GM20000 (cell line): Measurements from ENCODE around the gene RNASEH2C.
A peak's percentile ranks its signal among the peaks of the same experiment; 100 is the strongest.

Experiments
- DNase-seq: peaks from one replicate; pipeline ENCODE4 v3.0.0; 2012; ENCODE audit warnings: low spot score
- TF ChIP-seq, protein P1 (sequence below): IDR thresholded peaks from 2 replicates; pipeline ENCODE4 v1.5.1; 2012; ENCODE audit warnings: mild to moderate bottlenecking, control low read depth; ENCODE audit errors: extremely low read depth, missing control alignments

The RNASEH2C gene

DNA sequence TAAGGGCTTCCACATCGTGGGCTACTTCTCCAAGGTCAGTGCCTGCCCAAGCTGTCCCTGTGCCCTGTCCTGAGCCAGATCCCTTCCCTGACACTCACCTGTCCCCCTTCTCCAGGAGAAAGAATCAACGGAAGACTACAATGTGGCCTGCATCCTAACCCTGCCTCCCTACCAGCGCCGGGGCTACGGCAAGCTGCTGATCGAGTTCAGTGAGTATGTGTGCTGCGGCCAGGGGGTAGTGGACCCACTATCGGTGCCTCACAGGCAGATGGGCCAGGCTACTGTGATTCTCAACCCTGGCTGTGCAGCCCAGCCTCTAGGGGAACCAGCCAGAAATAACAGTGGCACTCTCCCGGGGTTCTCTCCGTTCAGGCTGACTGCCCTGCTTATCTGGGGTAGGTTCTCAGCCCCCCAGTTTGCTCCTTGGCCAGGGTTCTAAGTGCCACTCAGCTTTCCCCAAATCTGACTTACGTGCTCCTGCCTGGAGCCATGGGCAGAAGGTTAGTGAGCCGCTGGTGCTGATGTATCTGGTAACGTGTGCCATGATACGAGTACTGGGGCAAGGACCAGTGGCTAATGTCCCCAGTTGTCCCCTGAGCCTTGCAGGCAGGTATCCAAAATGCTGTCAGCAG is 3.7 kb downstream of the RNASEH2C start:
- TF ChIP-seq, protein P1, sequence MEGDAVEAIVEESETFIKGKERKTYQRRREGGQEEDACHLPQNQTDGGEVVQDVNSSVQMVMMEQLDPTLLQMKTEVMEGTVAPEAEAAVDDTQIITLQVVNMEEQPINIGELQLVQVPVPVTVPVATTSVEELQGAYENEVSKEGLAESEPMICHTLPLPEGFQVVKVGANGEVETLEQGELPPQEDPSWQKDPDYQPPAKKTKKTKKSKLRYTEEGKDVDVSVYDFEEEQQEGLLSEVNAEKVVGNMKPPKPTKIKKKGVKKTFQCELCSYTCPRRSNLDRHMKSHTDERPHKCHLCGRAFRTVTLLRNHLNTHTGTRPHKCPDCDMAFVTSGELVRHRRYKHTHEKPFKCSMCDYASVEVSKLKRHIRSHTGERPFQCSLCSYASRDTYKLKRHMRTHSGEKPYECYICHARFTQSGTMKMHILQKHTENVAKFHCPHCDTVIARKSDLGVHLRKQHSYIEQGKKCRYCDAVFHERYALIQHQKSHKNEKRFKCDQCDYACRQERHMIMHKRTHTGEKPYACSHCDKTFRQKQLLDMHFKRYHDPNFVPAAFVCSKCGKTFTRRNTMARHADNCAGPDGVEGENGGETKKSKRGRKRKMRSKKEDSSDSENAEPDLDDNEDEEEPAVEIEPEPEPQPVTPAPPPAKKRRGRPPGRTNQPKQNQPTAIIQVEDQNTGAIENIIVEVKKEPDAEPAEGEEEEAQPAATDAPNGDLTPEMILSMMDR = no peak

DNA sequence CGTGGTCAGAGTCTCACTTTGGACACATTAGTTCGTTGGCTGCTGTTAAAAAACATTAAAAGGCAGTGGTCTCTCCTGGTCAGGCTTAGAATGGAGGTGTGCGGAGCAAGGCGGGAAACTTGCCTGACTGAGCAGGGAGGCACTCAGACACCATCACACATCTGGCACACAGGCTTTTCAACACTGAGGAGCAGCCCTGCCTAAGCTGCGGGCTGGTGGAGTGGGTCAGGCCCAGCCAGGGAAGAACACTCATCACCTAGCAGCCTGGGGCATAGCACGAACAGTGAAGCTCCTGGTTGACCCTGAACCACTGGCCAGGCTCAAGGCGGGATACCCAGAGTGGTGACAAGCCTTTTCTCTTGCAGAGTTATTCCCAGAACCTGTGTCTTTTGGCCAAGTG is 4.3 kb downstream of the RNASEH2C start:
- no peak for DNase-seq
- TF ChIP-seq, protein P1 = no peak

More for the DNA sequence above, 3.7 kb downstream of the RNASEH2C start:
- no peak for DNase-seq

DNA sequence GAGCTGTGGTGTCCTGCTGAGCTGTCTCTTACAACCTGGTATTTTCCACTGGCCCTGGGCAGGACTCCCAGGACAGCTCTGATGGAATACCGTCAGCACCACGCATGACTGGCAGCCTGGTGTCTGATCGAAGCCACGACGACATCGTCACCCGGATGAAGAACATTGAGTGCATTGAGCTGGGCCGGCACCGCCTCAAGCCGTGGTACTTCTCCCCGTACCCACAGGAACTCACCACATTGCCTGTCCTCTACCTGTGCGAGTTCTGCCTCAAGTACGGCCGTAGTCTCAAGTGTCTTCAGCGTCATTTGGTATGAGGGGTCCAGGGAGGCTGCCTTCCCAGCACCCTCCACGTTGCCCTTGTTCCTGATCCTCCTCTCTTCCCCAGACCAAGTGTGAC is 6.2 kb downstream of the RNASEH2C start:
- no peak for DNase-seq
- TF ChIP-seq, protein P1 = no peak

DNA sequence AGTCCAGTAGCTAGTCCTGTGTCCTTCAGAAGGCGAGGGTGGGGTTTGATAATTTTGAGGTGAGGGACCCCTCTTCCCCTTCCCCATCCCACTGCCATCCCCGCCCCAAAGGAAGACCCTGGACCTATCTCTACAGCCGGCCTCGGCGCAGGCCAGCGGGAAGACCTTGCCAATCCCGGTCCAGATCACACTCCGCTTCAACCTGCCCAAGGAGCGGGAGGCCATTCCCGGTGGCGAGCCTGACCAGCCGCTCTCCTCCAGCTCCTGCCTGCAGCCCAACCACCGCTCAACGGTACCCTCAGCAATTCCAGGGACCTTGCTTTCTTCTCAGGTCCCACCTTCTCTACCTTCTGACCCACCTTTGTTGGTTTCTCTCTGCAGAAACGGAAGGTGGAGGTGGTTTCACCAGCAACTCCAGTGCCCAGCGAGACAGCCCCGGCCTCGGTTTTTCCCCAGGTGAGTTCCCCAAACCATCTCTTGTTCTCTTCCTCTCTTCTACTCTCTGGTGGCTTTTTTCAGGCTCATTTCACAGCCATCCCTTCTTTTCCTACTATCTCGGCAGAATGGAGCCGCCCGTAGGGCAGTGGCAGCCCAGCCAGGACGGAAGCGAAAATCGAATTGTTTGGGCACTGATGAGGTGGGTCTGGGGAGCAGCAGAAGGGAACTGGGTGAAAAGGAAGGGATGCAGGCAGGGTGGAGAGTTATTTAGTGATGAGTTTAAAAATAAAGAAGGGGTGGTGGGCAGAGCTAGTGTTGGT is 7.2 kb downstream of the RNASEH2C start:
- TF ChIP-seq, protein P1 = no peak
- DNase-seq = no peak

DNA sequence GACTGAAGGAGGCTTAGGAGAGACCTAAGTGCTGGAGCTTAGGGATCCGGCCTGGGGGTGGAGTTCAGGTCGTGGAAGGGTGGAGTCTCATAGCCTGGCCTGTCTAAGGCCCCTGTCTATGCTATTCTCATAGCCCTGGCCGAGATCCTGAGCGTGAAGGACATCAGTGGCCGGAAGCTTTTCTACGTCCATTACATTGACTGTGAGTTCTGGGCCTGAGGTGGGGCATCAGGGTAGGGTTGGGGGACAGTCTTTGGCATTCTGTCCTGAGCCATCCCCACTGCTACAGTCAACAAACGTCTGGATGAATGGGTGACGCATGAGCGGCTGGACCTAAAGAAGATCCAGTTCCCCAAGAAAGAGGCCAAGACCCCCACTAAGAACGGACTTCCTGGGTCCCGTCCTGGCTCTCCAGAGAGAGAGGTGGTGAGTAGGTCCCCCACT is 7.9 kb downstream of the RNASEH2C start:
- DNase-seq = no peak
- TF ChIP-seq, protein P1 = no peak

DNA sequence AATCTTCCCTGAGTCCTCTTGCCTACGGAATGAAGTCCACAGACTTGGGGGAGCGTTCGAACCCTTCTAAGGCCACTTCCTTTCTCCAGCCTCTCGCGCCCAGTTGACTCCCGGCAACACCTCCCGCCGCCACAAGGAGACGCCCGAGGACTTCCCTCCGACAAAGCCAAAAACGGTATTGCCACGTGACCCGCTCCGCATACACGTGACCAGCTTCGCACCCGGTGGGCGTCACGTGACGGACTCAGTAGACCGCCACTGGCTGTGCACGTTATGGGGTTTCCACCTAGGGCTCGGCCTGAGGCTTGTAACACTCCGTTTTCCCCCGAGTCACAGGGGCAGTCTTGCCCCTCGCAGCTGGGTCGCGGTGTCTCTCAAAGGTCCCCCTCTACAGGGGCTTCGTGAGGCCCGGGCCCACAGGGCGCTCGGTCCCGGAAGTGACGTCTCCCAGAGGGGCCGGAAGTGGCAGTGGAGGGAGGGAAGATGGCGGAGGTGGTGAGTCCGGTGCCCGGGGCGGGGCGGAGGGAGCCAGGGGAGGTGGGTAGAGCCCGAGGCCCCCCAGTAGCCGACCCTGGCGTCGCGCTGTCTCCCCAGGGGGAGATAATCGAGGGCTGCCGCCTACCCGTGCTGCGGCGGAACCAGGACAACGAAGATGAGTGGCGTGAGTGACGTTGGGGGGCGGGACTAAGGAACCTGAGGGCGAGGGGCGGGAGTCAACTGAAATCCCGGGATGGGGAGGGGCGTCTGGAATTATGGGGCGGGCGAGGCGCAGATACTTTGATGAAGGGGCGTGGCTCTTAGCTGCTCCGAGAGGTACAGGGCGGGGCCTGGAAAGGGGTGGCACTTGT is 8.6 kb downstream of the RNASEH2C start, which contains the start of gene KAT5:
KAT5 (plus strand) TSS at position 468 of the 848 bp plus-strand sequence; CDS start at position 484, 16 bp downstream.
- DNase-seq = peak; percentile 90
- TF ChIP-seq, protein P1 = peak; percentile 94
